ENCODE measurements around the gene RBM39. TPM values are rescaled to one million over a fixed set of nuclear protein-coding genes. Genes with fewer than 3 reads are reported as not detected.
"Not testable (repeated sequence)": the region's sequence is repeated elsewhere in the genome, so short reads cannot be mapped to it uniquely, and the experiment has no call there.

Gene RBM39
- total RNA-seq, 2 donors from 2014 or later, result 276 to 332 TPM

GRCh38 chr20:35716330-35716729, 25.7 kb downstream of the RBM39 start:
- peaks cover 97% of the 10 kb centered on the region for H3K36me3 ChIP-seq (ENCODE audit: control insufficient read depth, insufficient read depth, low read length)
- no peak for DNase-seq
- no peak overlapping the region for H3K27ac ChIP-seq (ENCODE audit: low read depth, low read length)
- peaks cover 73% of the 10 kb centered on the region for H3K36me3 Mint-ChIP-seq (ENCODE audit: low read depth)
- H3K4me1 ChIP-seq (ENCODE audit: control insufficient read depth, insufficient read depth, low read length), result no peaks in the 10 kb centered on the region
- no peak for TF ChIP-seq CTCF (conservative IDR thresholded peaks at IDR 0.05)
- no peak overlapping the region for H3K4me3 Mint-ChIP-seq
- H3K4me1 Mint-ChIP-seq, result no peaks in the 10 kb centered on the region
- no peak overlapping the region for H3K9ac ChIP-seq (ENCODE audit: extremely low read depth, low read length, poor library complexity, severe bottlenecking)
- H3K27me3 ChIP-seq (ENCODE audit: control insufficient read depth, insufficient read depth, low read length, poor library complexity, severe bottlenecking), result no peaks in the 10 kb centered on the region
- H3K27ac Mint-ChIP-seq, result no peak overlapping the region
- H3K4me3 ChIP-seq (ENCODE audit: low read length), result no peak overlapping the region
- H3K27me3 Mint-ChIP-seq (ENCODE audit: insufficient read depth), result no peaks in the 10 kb centered on the region
- H3K9me3 ChIP-seq (ENCODE audit: control insufficient read depth, low read length), result no peaks in the 10 kb centered on the region
- H3K9me3 Mint-ChIP-seq, result no peaks in the 10 kb centered on the region
- WGBS, 2 experiments (ENCODE audit: insufficient coverage in 1 of 2, insufficient read length in 1 of 2), result 95 to 100% methylated on average over 3 to 4 of the region's 4 CpGs

DNA sequence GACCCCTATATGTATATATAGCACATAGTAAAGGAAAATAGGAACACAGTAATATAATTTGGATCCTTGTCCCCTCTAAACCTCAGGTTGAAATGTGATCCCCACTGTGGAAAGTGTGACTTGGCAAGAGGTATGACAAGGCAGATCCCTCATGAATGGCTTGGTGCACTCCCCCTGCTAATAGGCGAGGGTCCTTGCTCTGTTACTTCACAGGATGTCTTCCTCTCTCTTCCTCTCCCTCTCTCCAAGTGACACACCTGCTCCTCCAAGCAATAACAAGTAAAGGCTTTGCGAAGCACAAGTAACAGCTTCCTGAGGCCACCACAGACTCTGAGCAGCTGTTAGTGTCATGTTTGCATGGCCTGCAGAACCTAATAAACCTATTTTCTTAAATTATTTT, 26.4 kb downstream of the RBM39 start:
- Histone ChIP-seq H3K9ac (ENCODE audit: extremely low read depth, low read length, poor library complexity, severe bottlenecking) (no peak overlapping the region), H3K36me3 (ENCODE audit: control insufficient read depth, insufficient read depth, low read length) (peaks cover 97% of the 10 kb centered on the region), H3K27me3 (ENCODE audit: control insufficient read depth, insufficient read depth, low read length, poor library complexity, severe bottlenecking) (no peaks in the 10 kb centered on the region), H3K9me3 (ENCODE audit: control insufficient read depth, low read length) (no peaks in the 10 kb centered on the region), H3K27ac (ENCODE audit: low read depth, low read length) (no peak overlapping the region), H3K4me1 (ENCODE audit: control insufficient read depth, insufficient read depth, low read length) (no peaks in the 10 kb centered on the region), H3K4me3 (ENCODE audit: low read length) (no peak overlapping the region)
- 100% methylated on average over 1 to 2 of the region's 2 CpGs for WGBS, 2 experiments (ENCODE audit: insufficient coverage in 1 of 2, insufficient read length in 1 of 2)
- no peak overlapping the region for H3K4me3 Mint-ChIP-seq
- DNase-seq, result no peak
- no peak overlapping the region for H3K27ac Mint-ChIP-seq
- no peaks in the 10 kb centered on the region for H3K27me3 Mint-ChIP-seq (ENCODE audit: insufficient read depth)
- TF ChIP-seq CTCF (conservative IDR thresholded peaks at IDR 0.05), result no peak
- no peaks in the 10 kb centered on the region for H3K4me1 Mint-ChIP-seq
- H3K36me3 Mint-ChIP-seq (ENCODE audit: low read depth), result peaks cover 75% of the 10 kb centered on the region
- no peaks in the 10 kb centered on the region for H3K9me3 Mint-ChIP-seq

DNA sequence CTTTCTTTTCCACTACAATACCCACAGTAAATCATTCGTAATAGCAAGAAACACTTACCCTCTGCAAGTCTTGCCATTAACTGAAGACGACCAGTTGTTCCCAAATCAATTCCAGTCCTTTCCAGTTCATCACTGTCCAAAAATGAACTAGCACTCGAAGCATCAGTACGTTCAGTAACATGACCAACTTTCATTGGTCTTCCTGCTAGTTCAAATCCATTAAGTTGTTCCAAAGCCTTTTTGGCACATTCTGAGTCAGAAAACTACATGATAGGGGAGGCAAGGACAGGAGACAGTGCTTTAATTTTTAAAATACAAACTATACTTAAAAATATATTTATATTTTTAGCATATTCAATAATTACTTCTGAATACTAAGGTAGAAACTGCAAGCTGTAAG, 27.9 kb downstream of the RBM39 start:
- Mint-ChIP-seq H3K4me1 (no peaks in the 10 kb centered on the region), H3K4me3 (no peak overlapping the region), H3K36me3 (ENCODE audit: low read depth) (peaks cover 75% of the 10 kb centered on the region), H3K27ac (no peak overlapping the region), H3K27me3 (ENCODE audit: insufficient read depth) (no peaks in the 10 kb centered on the region), H3K9me3 (no peaks in the 10 kb centered on the region)
- Histone ChIP-seq H3K4me1 (ENCODE audit: control insufficient read depth, insufficient read depth, low read length) (no peaks in the 10 kb centered on the region), H3K36me3 (ENCODE audit: control insufficient read depth, insufficient read depth, low read length) (peaks cover 97% of the 10 kb centered on the region), H3K27ac (ENCODE audit: low read depth, low read length) (no peak overlapping the region), H3K9me3 (ENCODE audit: control insufficient read depth, low read length) (no peaks in the 10 kb centered on the region), H3K4me3 (ENCODE audit: low read length) (no peak overlapping the region), H3K9ac (ENCODE audit: extremely low read depth, low read length, poor library complexity, severe bottlenecking) (no peak overlapping the region), H3K27me3 (ENCODE audit: control insufficient read depth, insufficient read depth, low read length, poor library complexity, severe bottlenecking) (no peaks in the 10 kb centered on the region)
- DNase-seq, result no peak
- no peak for TF ChIP-seq CTCF (conservative IDR thresholded peaks at IDR 0.05)
- 93 to 94% methylated on average over 4 of the region's 4 CpGs for WGBS, 2 experiments (ENCODE audit: insufficient coverage in 1 of 2, insufficient read length in 1 of 2)

- H3K27ac ChIP-seq (ENCODE audit: low read depth, low read length); H3K27me3 ChIP-seq (ENCODE audit: control insufficient read depth, insufficient read depth, low read length, poor library complexity, severe bottlenecking); H3K4me3 Mint-ChIP-seq; H3K27me3 Mint-ChIP-seq (ENCODE audit: insufficient read depth); H3K4me1 Mint-ChIP-seq; H3K9ac ChIP-seq (ENCODE audit: extremely low read depth, low read length, poor library complexity, severe bottlenecking); H3K9me3 ChIP-seq (ENCODE audit: control insufficient read depth, low read length); H3K4me3 ChIP-seq (ENCODE audit: low read length); H3K9me3 Mint-ChIP-seq; H3K4me1 ChIP-seq (ENCODE audit: control insufficient read depth, insufficient read depth, low read length): not testable (repeated sequence)
- 93 to 95% methylated on average over 7 to 9 of the region's 9 CpGs for WGBS, 2 experiments (ENCODE audit: insufficient coverage in 1 of 2, insufficient read length in 1 of 2)
- peaks cover 98% of the 10 kb centered on the region for H3K36me3 ChIP-seq (ENCODE audit: control insufficient read depth, insufficient read depth, low read length)
- Mint-ChIP-seq H3K27ac (peak overlapping the region; percentile 31), H3K36me3 (ENCODE audit: low read depth) (peaks cover 71% of the 10 kb centered on the region)
- peak; percentile 14 for DNase-seq
These were observed 28.9 kb downstream of the RBM39 start for GRCh38 chr20:35713120-35713519.

Measured in endodermal cell (in vitro differentiated cells).